Ectodermal cell (in vitro differentiated cells): Measurements from ENCODE around the gene IPP. TPM values are rescaled to one million over a fixed set of nuclear protein-coding genes. Genes with fewer than 3 reads are reported as not detected.

Experiments
- H3K27ac ChIP-seq: 2 replicates; pipeline ENCODE4 v1.7.0; 2013; ENCODE audit warnings: mild to moderate bottlenecking, low read depth, low read length; ENCODE audit not compliant: insufficient read depth, poor library complexity, severe bottlenecking
- H3K27me3 ChIP-seq: 2 replicates; pipeline ENCODE4 v1.7.0; 2013; ENCODE audit warnings: mild to moderate bottlenecking, low read length; ENCODE audit not compliant: insufficient read depth, control insufficient read depth, poor library complexity, severe bottlenecking
- H3K36me3 ChIP-seq: one replicate; pipeline ENCODE4 v1.7.0; 2013; ENCODE audit warnings: low read length; ENCODE audit not compliant: control insufficient read depth, insufficient read depth
- H3K4me1 ChIP-seq: one replicate; pipeline ENCODE4 v1.7.0; 2013; ENCODE audit warnings: low read length; ENCODE audit not compliant: control insufficient read depth, insufficient read depth
- H3K4me3 ChIP-seq: 2 replicates; pipeline ENCODE4 v1.7.0; 2013; ENCODE audit warnings: low read depth, low read length, control low read depth; ENCODE audit not compliant: insufficient read depth
- H3K9me3 ChIP-seq: 2 replicates; pipeline ENCODE4 v1.7.0; 2013; ENCODE audit warnings: mild to moderate bottlenecking, low read length, moderate library complexity; ENCODE audit not compliant: control insufficient read depth
- WGBS, 2 experiments: methylation state at CpG; one replicate each; pipeline ENCODE4 v1.1.7; 2013; ENCODE audit warnings: missing lambda C conversion rate in 2 of 2; 5-methylcytosine and 5-hydroxymethylcytosine counted together
- polyA plus RNA-seq, 4 experiments: library from polyadenylated mRNA; stranded (reverse); fragments of 50-300 nt; gene quantifications; one replicate each; pipeline ENCODE4 v1.2.3, GENCODE V29; 2013

The IPP gene
- 16.9 TPM for polyA plus RNA-seq (2013, experiment 1 of 4)
- polyA plus RNA-seq (2013, experiment 2 of 4) = 20.3 TPM
- polyA plus RNA-seq (2013, experiment 3 of 4) = 11.5 TPM
- 14.3 TPM for polyA plus RNA-seq (2013, experiment 4 of 4)

DNA sequence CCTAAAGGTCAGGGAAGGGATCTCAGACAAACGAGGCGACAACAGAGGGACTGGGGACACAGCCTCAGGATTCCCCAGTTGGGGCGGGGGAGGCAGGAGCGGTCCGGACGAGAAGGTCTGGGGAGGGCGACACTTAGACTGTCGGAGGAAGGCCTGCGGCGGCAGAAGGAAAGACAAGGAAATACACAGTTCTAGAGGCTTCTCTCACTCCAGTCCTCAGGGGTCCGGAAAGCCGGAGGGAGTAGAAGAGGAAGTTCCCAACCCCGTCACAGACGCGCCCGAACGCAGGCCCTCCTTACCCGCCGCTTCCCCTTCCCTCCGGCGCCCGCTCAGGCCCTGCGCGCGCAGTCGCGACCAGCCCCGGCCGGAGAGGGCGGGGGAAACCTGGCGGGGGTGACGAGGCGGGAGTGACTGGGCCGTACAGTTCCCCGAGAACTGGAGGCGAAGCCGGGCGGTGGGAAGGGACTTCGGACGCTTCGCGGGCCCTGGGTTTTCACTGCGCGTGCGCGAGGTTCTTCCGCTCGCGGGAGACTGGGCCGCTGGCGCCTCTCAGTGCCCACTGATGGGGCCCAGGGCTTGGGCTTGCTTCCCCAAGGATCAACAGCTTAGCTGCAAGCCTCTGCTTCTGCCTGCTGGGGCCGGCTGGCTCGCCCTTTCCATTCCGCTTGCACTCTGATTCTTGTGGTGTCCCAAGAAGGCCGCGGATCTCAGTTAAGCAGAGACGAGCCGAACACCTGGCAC, at the start of gene IPP:
Gene IPP (minus strand): TSS at position 356 of the 741 bp plus-strand sequence. CDS start 4,242 bp downstream, outside the sequence.
- no peaks in the 10 kb centered on the region for H3K27me3 ChIP-seq
- H3K9me3 ChIP-seq = no peaks in the 10 kb centered on the region
- H3K27ac ChIP-seq = peak within 1 kb of the TSS; percentile 94
- H3K4me3 ChIP-seq = peak within 1 kb of the TSS; percentile 39
- 2% methylated on average over 58 of the region's 58 CpGs for WGBS, 2 experiments
- no peaks in the 10 kb centered on the region for H3K4me1 ChIP-seq
- no peaks in the 10 kb centered on the region for H3K36me3 ChIP-seq

DNA sequence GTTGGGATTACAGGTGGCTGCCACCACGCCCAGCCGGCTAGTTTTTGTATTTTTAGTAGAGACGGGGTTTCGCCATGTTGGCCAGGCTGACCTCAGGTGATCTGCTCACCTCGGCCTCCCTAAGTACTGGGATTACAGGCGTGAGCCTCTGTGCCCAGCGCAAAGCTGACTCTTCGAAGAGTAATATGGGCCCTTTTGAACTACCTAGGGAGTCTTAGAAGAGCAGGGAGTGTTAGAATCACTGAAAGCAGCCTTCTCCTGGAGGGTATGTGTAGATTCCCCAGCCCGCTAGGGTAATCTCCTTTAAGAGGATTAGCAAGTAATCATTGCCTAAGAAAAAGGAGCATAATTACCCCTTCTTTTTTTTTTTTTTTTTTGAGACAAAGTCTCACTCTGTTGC, 46.5 kb upstream of the IPP start:
- peaks cover 45% of the 10 kb centered on the region for H3K27me3 ChIP-seq
- H3K36me3 ChIP-seq = no peaks in the 10 kb centered on the region
- no peak overlapping the region for H3K4me3 ChIP-seq
- H3K27ac ChIP-seq = no peak overlapping the region
- 54 to 65% methylated on average over 9 of the region's 9 CpGs for WGBS, 2 experiments
- no peaks in the 10 kb centered on the region for H3K9me3 ChIP-seq
- H3K4me1 ChIP-seq = no peaks in the 10 kb centered on the region

DNA sequence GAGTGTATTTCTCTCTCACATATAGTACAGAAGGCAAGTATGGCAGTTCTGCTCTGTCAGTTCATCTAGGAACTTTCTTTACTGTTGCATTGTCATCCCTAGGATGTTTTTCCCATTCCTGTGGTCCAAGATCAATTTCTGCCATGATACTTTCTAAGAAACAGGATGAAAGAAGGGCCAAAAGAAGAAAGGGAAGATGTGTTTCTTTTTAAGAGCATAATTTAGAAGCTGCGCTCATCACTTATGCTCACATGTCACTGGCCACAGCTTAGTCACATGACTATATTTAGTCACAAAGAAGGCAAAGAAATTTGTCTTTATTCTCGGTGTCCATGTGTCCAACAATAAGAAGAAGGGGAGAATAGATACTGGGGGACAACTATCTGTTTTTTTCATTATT, 45.9 kb upstream of the IPP start:
- Histone ChIP-seq H3K9me3 (no peaks in the 10 kb centered on the region), H3K27ac (no peak overlapping the region), H3K27me3 (peaks cover 42% of the 10 kb centered on the region), H3K4me3 (no peak overlapping the region), H3K4me1 (no peaks in the 10 kb centered on the region), H3K36me3 (no peaks in the 10 kb centered on the region)
- 67 to 100% methylated on average over 1 to 2 of the region's 2 CpGs for WGBS, 2 experiments

DNA sequence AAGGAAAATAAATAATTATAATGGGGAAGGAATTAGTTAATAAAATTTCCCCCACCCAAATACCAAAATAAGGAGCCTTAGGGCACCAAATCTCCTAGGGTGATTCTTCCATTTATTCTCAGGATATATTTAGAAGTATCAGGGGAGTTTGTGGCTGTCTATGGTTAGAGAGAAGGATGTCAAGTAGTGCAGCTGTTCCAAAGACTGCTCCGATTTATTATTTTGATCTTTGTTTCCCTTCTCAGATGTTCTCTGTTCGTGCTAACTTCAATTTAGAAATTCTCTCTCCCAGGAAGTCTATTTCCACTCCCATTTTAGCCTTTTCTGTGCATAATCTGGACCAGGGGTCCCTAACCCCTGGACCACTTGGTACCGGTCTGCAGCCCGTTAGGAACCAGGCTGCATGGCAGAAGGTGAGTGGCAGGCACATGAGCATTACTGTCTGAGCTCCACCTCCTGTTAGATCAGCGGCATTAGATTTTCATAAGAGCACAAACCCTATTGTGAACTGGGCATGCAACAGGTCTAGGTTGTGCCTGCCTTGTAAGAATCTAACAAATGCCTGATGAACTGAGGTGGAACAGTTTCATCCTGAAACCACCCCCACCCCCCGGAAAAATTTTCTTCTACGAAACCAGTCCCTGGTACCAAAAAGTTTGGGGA, 43.6 kb upstream of the IPP start:
- Histone ChIP-seq H3K36me3 (no peaks in the 10 kb centered on the region), H3K4me1 (no peaks in the 10 kb centered on the region), H3K9me3 (no peaks in the 10 kb centered on the region), H3K4me3 (no peak overlapping the region), H3K27me3 (peaks cover 24% of the 10 kb centered on the region), H3K27ac (no peak overlapping the region)
- 88 to 92% methylated on average over 7 of the region's 7 CpGs for WGBS, 2 experiments

DNA sequence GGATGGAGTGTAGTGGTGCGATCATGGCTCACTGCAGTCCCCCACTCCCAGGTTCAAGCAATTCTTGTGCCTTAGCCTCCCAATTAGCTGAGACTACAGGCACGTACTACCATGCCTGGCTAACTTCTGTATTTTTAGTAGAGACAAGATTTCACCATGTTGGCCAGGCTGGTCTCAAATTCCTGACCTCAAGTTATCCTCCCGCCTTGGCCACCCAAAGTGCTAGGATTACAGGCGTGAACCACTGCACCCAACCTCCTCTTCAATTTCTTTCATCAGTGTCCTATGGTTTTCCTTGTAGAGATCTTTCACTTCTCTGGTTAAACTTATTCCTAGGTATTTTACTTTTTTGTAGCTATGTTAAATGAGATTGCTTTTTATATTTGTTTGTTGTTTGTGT, 42.3 kb upstream of the IPP start:
- Histone ChIP-seq H3K4me3 (no peak overlapping the region), H3K4me1 (no peaks in the 10 kb centered on the region), H3K27me3 (peaks cover 13% of the 10 kb centered on the region), H3K36me3 (no peaks in the 10 kb centered on the region), H3K27ac (no peak overlapping the region), H3K9me3 (no peaks in the 10 kb centered on the region)
- 84 to 87% methylated on average over 4 of the region's 4 CpGs for WGBS, 2 experiments

DNA sequence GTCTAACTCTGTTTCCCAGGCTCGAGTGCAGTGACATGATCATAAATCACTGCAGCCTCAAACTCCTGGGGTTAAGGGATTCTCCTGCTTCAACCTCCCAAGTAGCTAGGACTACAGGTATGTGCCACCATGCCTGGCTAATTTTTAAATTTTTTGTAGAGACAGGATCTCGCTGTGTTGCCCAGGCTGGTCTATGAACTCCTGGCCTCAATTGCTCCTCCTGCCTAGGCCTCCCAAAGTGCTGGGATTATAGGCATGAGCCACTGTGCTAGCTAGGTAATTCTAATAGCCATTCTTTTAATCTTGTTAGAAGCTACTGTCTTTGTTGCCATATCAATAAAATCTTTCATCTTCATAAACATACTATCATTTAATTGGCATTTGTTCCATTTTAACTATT, 39.1 kb upstream of the IPP start:
- WGBS, 2 experiments = 91 to 92% methylated on average over 2 of the region's 2 CpGs
- Histone ChIP-seq H3K4me3 (no peak overlapping the region), H3K9me3 (no peaks in the 10 kb centered on the region), H3K27me3 (peaks cover 5% of the 10 kb centered on the region), H3K27ac (no peak overlapping the region), H3K36me3 (no peaks in the 10 kb centered on the region), H3K4me1 (no peaks in the 10 kb centered on the region)

DNA sequence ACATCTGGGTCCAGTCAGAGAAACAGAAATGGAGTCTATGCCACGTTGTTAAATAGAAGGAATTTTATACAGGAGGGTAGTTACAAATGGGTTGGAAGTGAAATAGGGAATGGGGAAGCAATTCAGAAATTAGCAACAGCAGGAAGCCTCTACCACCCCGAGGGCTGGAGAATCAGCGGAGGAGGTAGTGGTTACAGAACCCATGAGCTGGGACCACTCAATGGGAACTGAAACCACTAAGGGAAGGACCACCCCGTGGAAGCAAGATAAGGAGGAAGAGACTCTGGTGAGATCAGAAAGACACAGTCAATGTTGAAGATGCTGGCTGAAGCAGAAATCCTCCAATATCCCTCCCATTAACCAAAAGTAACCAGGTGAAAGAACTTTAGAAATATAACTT, 37.5 kb upstream of the IPP start:
- H3K27me3 ChIP-seq = no peaks in the 10 kb centered on the region
- H3K27ac ChIP-seq = no peak overlapping the region
- no peaks in the 10 kb centered on the region for H3K9me3 ChIP-seq
- 91 to 94% methylated on average over 4 of the region's 4 CpGs for WGBS, 2 experiments
- H3K4me3 ChIP-seq = no peak overlapping the region
- H3K36me3 ChIP-seq = no peaks in the 10 kb centered on the region
- H3K4me1 ChIP-seq = no peaks in the 10 kb centered on the region

DNA sequence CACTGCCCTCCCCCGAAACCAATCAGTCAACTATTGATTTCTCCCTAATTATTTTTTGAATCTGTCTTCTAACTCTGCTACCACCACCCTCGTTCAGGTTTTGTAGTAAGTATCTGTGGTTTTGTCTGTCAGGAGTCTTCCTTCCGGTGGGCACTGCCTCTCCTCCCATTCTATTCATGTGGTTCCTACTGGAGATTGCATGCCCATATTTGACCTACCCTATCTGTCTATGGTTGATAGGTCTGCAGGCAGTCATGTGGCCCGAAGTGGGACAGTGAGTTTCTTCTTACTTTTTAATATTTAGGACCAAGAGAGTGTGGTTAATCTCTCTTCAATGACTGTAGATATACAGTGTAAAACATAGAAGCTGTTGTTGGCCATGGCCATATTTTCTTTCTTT, 35.1 kb upstream of the IPP start:
- H3K4me1 ChIP-seq = no peaks in the 10 kb centered on the region
- 73 to 81% methylated on average over 4 of the region's 4 CpGs for WGBS, 2 experiments
- H3K36me3 ChIP-seq = no peaks in the 10 kb centered on the region
- H3K9me3 ChIP-seq = no peaks in the 10 kb centered on the region
- H3K27ac ChIP-seq = no peak overlapping the region
- H3K27me3 ChIP-seq = no peaks in the 10 kb centered on the region
- no peak overlapping the region for H3K4me3 ChIP-seq

DNA sequence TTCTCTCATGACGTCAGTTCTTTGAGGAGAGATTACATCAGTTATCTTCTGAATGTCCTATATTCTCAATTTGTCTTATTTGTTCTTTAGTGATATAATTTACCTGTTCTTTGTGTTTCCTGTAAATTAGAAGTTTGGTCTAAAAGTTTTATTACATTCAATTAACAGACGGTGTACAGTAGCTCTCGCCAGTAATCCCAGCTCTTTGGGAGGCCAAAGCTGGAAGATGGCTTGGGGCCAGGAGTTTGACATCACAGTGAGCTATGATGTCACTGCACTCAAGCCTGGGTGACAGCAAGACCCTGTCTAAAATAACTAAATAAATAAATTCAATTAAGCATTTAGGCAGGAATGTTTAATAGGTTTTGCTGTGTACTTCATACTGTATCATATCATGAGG, 25.3 kb upstream of the IPP start:
- Histone ChIP-seq H3K36me3 (no peaks in the 10 kb centered on the region), H3K4me1 (no peaks in the 10 kb centered on the region)
- WGBS, 2 experiments = 96 to 100% methylated on average over 2 to 3 of the region's 3 CpGs

DNA sequence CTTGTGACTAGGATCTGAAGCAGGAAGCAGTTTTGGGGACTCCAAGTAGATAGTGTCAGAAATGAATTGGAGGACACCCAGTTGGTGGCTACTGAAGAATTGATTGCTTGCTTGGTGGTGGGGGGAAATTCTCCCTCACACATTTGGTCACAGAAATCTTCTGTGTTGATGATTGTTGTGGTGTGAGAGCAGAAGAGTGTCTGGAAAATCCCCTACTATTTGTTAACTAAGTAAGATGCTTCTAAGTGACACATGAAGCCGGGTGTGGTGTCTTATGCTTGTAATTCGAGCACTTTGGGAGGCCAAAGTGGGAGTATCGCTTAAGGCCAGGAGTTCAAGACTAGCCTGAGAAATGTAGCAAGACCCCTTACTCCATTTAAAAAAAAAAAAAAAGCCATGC, 22.5 kb upstream of the IPP start:
- H3K27ac ChIP-seq = no peak overlapping the region
- H3K4me3 ChIP-seq = no peak overlapping the region
- no peaks in the 10 kb centered on the region for H3K9me3 ChIP-seq
- no peaks in the 10 kb centered on the region for H3K4me1 ChIP-seq
- 93 to 94% methylated on average over 3 of the region's 3 CpGs for WGBS, 2 experiments
- no peaks in the 10 kb centered on the region for H3K27me3 ChIP-seq
- H3K36me3 ChIP-seq = no peaks in the 10 kb centered on the region

More for the DNA sequence above, 25.3 kb upstream of the IPP start:
- Histone ChIP-seq H3K27ac (no peak overlapping the region), H3K4me3 (no peak overlapping the region), H3K9me3 (no peaks in the 10 kb centered on the region), H3K27me3 (no peaks in the 10 kb centered on the region)
